HG02884 (cell line): Measurements from ENCODE around the gene CCP110.

Experiments used
- ATAC-seq: cut with Tn5 transposase; IDR thresholded peaks from one replicate; pipeline ENCODE4 v1.9.1; 2021; ENCODE audit warnings: mild to moderate bottlenecking, moderate library complexity; ENCODE audit not compliant: unreplicated experiment

Gene CCP110

DNA sequence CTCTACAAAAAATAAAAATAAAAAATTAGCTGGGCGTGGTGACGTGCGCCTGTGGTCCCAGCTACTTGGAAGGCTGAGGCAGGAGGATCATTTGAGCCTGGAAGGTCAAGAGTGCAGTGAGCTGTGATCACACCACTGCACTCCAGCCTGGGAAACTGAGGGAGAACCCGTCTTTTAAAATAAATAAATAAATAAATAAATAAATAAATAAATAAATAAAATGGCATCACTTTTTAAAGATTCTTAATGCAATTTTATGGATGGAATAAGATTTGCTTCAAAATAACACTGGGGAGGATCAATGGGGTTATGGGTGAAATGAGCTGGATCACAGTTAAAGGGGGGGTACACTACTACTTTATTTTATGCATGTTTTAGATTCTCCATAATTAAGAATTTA is 16.8 kb upstream of the CCP110 start:
- ATAC-seq: no peak

DNA sequence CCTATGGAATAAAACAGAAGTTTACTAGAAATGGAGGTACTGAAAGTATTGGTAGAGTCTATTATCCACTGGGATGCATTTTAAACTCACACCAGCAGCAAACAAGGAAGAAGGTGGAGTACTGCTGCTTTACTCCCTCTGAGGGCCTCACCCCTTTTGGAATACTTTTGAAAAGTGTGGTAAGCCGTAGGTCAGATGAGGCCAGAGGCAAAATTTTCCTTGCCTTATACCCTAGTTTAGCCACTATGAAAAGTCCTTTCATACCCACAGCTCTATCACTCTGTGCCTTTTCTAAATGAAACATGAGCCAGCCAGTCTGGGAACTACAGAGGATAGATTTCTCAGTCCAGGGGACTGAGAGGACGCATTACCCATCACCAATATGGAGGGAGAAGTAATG is 15.9 kb upstream of the CCP110 start:
- no peak for ATAC-seq

GRCh38 chr16:19512297-19512696 is 11.4 kb upstream of the CCP110 start:
- ATAC-seq: no peak

DNA sequence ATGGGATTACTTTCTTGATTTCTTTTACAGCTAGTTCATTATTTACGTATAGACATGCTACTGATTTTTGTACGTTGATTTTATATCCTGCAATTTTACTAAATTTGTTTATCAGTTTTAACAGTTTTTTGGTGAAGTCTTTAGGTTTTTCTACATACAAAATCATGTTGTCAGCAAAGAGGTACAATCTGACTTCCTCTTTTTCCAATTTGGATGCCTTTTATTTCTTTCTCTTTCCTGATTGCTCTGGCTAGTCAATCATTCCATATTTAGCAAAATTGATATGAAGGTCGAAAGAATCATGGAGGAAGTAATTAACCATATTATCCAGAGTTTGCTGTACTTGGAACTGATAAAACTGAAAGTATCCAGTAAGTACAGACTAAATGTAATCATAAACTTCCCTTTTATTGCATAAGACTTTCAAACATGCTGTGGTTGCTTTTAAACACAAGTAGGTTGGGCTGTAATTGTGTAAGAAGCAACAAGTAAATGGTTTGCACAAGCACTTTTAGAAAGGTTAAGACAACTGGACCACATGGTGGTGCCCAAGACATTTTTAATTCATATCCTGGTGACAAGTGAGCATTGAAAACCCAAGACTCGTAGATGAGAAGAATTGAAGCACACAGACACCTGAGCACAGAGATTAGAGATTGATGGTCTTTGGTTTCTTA is 10.2 kb upstream of the CCP110 start:
- ATAC-seq: no peak

DNA sequence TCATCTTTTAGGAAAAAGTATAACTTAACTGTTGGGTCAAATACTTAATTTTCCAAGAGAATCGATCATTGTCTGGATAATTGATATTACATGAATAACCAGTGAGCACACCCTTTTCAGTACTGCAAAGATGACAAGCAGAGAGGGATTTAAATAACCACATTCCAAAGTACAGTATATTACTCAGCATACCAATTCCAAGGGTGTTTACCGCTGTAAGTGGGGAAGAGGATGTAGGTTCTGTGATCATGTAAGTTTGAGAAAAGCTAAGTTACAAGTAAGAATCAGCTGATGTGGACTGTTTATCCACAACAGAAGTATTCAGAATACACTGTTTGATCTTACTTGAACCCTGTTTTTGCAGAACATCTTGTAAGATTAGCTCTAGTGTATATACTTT is 8.0 kb upstream of the CCP110 start:
- no peak for ATAC-seq

GRCh38 chr16:19517424-19518089 is 6.2 kb upstream of the CCP110 start:
- no peak for ATAC-seq

- no peak for ATAC-seq
These were observed 5.4 kb upstream of the CCP110 start for GRCh38 chr16:19518388-19518787.

- no peak for ATAC-seq
These were observed 2.8 kb upstream of the CCP110 start for GRCh38 chr16:19520861-19521331.

- ATAC-seq: peak; percentile 73
These were observed 2.0 kb upstream of the CCP110 start, which contains the start of gene GDE1 for GRCh38 chr16:19521471-19522396. TSS of gene GDE1 (minus strand) at chr16:19522098. CDS start at chr16:19521964, 134 bp downstream.

GRCh38 chr16:19522397-19522732 is 1.4 kb upstream of the CCP110 start:
- ATAC-seq: no peak

- no peak for ATAC-seq
These were observed 982 bp upstream of the CCP110 start for GRCh38 chr16:19522760-19523159.

- ATAC-seq: no peak
These were observed 571 bp upstream of the CCP110 start for GRCh38 chr16:19523184-19523558.

- ATAC-seq: no peak
These were observed 544 bp downstream of the CCP110 start for GRCh38 chr16:19524356-19524615.

DNA sequence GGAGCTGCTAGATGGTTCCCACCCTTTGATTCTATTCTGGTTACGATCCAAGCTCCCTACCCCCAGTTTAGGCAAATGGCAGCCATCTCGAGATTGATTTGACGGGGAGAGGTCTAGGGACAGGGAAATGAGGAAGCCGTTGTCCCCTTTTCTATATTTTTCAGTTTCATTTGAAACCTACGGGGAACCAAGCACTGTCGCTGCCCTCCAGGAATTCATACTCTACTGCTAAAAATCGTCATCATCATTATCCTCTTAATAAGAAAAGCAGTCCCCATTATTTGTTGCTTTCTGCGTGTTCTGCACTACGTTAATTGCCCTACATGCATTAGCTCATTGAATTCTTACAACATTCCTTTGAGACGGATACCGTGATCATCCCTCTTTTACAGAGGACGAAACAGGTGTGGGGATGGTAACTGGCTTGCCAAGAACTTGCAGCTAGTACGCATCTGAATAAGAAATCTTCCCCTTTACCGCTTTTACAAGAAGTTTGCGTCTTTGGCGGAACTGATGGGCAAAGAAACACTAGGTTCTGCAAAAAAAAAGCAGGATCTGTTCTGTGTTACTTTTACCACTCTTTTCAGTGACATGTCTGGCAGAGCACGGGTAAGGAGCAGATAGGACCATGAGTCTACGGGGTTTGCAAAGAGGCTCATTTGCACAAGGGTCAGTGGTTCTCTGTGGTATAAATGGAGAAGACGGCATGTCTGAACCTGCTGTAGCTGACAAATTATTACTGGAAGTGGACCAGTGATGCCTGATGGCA is 1.1 kb downstream of the CCP110 start:
- ATAC-seq: no peak

- no peak for ATAC-seq
These were observed 1.6 kb downstream of the CCP110 start for GRCh38 chr16:19525385-19525723.

GRCh38 chr16:19527161-19527560 is 3.4 kb downstream of the CCP110 start:
- ATAC-seq: no peak

GRCh38 chr16:19528666-19529065 is 4.9 kb downstream of the CCP110 start:
- no peak for ATAC-seq

DNA sequence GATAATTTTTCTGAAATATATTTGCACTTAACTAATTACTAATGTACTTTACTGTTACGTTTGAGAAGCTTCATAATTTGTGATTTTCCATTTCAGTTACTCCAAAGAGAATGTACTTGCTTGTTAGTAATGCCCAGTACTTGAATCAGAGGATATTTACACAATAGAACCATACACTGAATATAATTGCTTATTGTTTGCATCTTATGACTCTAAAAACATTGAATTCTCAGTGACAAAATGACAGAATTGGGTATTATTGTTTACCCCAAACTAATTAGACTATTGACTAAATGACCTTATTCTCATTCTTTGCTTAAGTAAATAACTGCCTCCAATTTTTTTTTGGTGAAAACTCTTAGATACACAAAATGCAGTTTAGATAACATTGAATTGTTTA is 8.9 kb downstream of the CCP110 start:
- no peak for ATAC-seq

DNA sequence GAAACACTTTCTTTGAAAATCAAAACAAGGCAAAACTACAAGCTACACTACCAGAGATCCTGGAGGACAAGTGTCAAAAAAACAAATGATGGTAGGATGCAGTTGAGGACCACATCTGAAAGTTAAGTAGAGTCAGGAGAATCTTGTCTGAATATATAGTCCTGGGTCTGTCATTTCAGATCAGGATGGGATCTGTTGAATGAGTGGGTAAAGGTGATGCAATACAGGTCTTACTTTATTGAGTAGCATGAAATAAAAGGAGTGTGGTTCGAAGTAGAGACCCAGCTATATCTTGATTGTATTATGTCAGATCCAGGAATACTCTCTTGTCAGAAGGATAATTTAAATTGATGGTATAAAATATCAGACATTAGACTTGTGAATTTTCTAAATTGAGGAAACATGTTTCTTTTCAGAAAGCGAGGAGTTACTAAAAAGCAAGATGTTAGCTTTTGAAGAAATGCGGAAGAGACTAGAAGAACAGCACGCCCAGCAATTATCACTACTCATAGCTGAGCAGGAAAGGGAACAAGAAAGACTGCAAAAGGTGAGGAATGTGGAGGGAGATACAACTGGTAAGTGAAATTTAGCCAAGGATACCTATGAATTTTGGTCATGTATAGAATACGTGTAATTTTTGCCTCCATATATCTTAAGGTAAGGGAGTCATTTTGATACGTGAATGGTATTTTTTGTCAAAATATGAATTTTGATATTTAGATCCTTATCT is 16.7 kb downstream of the CCP110 start:
- ATAC-seq: no peak

DNA sequence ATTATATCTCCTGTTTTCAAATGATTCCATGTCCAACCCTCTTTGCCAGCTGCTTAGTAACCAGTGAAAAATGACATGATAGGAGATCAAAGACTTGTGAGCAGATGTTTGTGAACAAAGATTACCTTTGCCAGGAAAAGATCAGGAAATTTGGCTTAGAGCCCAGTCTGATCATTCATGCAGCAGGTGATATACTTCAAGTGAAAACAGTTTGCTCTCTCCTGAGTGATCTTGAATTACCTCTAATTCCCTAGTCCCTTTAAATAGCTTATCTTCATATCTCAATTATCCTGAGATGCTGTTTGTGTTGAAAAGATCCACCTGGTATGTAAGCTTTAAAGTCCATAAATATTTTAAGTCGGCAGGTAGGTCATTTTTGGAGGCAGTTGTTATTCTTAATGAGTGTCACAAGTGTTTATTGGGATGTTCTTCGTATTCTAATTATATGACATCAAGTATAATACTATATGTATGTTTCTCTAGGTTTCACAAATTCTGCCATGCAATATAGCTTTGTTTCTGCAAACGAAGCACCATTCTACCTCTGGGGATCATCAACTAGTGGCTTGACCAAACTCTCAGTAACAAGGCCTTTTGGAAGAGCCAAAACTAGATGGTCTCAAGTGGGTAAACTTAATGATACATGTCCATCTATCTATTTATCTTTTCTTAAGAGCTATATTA is 18.5 kb downstream of the CCP110 start:
- no peak for ATAC-seq
